HepG2 (cell line): Measurements from ENCODE around the gene PVR. TPM values are rescaled to one million over a fixed set of nuclear protein-coding genes. Genes with fewer than 3 reads are reported as not detected.

Experiments
- CREM ChIP-seq, 2 experiments: sonication (generic) in 1 of 2; formaldehyde crosslinking in 1 of 2; IDR thresholded peaks; 2 replicates each; pipeline versions ENCODE4 v1.4.0 to v1.6.1; 2016 to 2020; ENCODE audit warnings: antibody characterized with exemption in 1 of 2, mild to moderate bottlenecking in 1 of 2, missing genetic modification reagents in 1 of 2
- HOXA7 ChIP-seq: sonication (generic); formaldehyde crosslinking; IDR thresholded peaks from 2 replicates; pipeline ENCODE4 v1.8.1; 2022; ENCODE audit warnings: mild to moderate bottlenecking, missing genetic modification reagents, moderate library complexity
- IRF1 ChIP-seq: sonication (generic); formaldehyde crosslinking; IDR thresholded peaks from 2 replicates; pipeline ENCODE4 v1.4.0; 2020; ENCODE audit warnings: low read depth, mild to moderate bottlenecking, missing genetic modification reagents
- KAT7 ChIP-seq: IDR thresholded peaks from 2 replicates; pipeline ENCODE4 v1.6.1; 2018; ENCODE audit warnings: borderline replicate concordance, missing compliant biosample characterization
- KLF13 ChIP-seq: sonication (generic); formaldehyde crosslinking; IDR thresholded peaks from 2 replicates; pipeline ENCODE4 v1.4.0; 2020; ENCODE audit warnings: mild to moderate bottlenecking, missing genetic modification reagents
- KLF15 ChIP-seq: sonication (generic); formaldehyde crosslinking; IDR thresholded peaks from 2 replicates; pipeline ENCODE4 v1.8.1; 2023; ENCODE audit warnings: borderline replicate concordance, mild to moderate bottlenecking, inconsistent platforms, missing genetic modification reagents, mixed read lengths
- KMT2B ChIP-seq: IDR thresholded peaks from 2 replicates; pipeline ENCODE4 v1.6.1; 2016; ENCODE audit warnings: missing genetic modification reagents, missing compliant biosample characterization
- MATR3 ChIP-seq: sonication (generic); formaldehyde crosslinking; IDR thresholded peaks from 2 replicates; pipeline ENCODE4 v1.4.0; 2020; ENCODE audit warnings: missing genetic modification reagents
- MEF2D ChIP-seq: sonication (generic); formaldehyde crosslinking; IDR thresholded peaks from 2 replicates; pipeline ENCODE4 v1.5.1; 2020; ENCODE audit warnings: mild to moderate bottlenecking, missing genetic modification reagents
- MLX ChIP-seq: IDR thresholded peaks from 2 replicates; pipeline ENCODE4 v1.6.1; 2016
- PATZ1 ChIP-seq: sonication (generic); formaldehyde crosslinking; IDR thresholded peaks from 2 replicates; pipeline ENCODE4 v1.4.0; 2020; ENCODE audit warnings: missing genetic modification reagents
- RAD21 ChIP-seq: fragments of 450-650 bp; formaldehyde crosslinking; IDR thresholded peaks from 2 replicates; pipeline ENCODE4 v1.5.0; 2020; ENCODE audit warnings: mild to moderate bottlenecking
- RXRB ChIP-seq: IDR thresholded peaks from 2 replicates; pipeline ENCODE4 v1.6.1; 2016; ENCODE audit warnings: borderline replicate concordance, missing genetic modification reagents, missing compliant biosample characterization
- SOX13 ChIP-seq, 3 experiments: fragments of 450-650 bp in 1 of 3; sonication (generic) in 1 of 3; formaldehyde crosslinking in 1 of 3; IDR thresholded peaks in 2 of 3; conservative IDR thresholded peaks in 1 of 3; 2 replicates each; pipeline versions ENCODE4 v1.5.0 to v1.6.1; 2016 to 2020; ENCODE audit warnings: antibody characterized with exemption in 1 of 3, mild to moderate bottlenecking in 1 of 3, missing compliant biosample characterization in 1 of 3, missing genetic modification reagents in 1 of 3, moderate library complexity in 1 of 3
- SOX6 ChIP-seq, 2 experiments: fragments of 450-650 bp in 1 of 2; sonication (generic) in 1 of 2; formaldehyde crosslinking in 1 of 2; IDR thresholded peaks; 2 replicates each; pipeline versions ENCODE4 v1.4.0 to v1.6.1; 2017 to 2020; ENCODE audit warnings: antibody characterized with exemption in 1 of 2, mild to moderate bottlenecking in 1 of 2, missing genetic modification reagents in 1 of 2
- SRF ChIP-seq: IDR thresholded peaks from 2 replicates; pipeline ENCODE4 v1.6.1; 2011; ENCODE audit warnings: mild to moderate bottlenecking, low read depth, low read length, moderate library complexity
- TFDP1 ChIP-seq: IDR thresholded peaks from 2 replicates; pipeline ENCODE4 v1.6.1; 2016; ENCODE audit warnings: missing compliant biosample characterization, missing genetic modification reagents, borderline replicate concordance
- ZFP37 ChIP-seq: sonication (generic); formaldehyde crosslinking; IDR thresholded peaks from 2 replicates; pipeline ENCODE4 v1.4.0; 2020; ENCODE audit warnings: missing genetic modification reagents, borderline replicate concordance
- ZFYVE20 ChIP-seq: sonication (generic); formaldehyde crosslinking; IDR thresholded peaks from 2 replicates; pipeline ENCODE4 v1.8.0; 2023; ENCODE audit warnings: low read depth, mild to moderate bottlenecking, moderate library complexity, missing genetic modification reagents, borderline replicate concordance
- ZNF275 ChIP-seq: sonication (generic); formaldehyde crosslinking; IDR thresholded peaks from 2 replicates; pipeline ENCODE4 v1.8.0; 2022; ENCODE audit warnings: missing genetic modification reagents, mild to moderate bottlenecking, inconsistent platforms, borderline replicate concordance
- ZNF44 ChIP-seq: sonication (generic); formaldehyde crosslinking; IDR thresholded peaks from 2 replicates; pipeline ENCODE4 v1.5.1; 2020; ENCODE audit warnings: mild to moderate bottlenecking, missing genetic modification reagents
- ZUFSP ChIP-seq: sonication (generic); formaldehyde crosslinking; IDR thresholded peaks from 2 replicates; pipeline ENCODE4 v1.9.0; 2021; ENCODE audit warnings: missing genetic modification reagents, mild to moderate bottlenecking, borderline replicate concordance
- polyA plus RNA-seq, 8 experiments: library from polyadenylated mRNA; depleted of rRNA in 3 of 8; stranded (reverse) in 7 of 8; unstranded in 1 of 8; fragments of >200 nt; fragmentation: Illumina TruSeq in 4 of 8; extraction: Trizol in 4 of 8; gene quantifications; 2 replicates each; pipeline versions ENCODE4 v1.2.1 to v1.2.3, GENCODE V29; 2011 to 2016; ENCODE audit warnings: low read depth in 4 of 8, missing spikeins in 1 of 8, mixed read lengths in 1 of 8; ENCODE audit not compliant: insufficient read depth in 1 of 8
- total RNA-seq, 5 experiments: library from RNA; depleted of rRNA; stranded (reverse); fragments of >200 nt; fragmentation: Illumina TruSeq; extraction: Trizol; gene quantifications; 2 replicates each; pipeline ENCODE4 v1.2.3, GENCODE V29; 2016; ENCODE audit warnings: low read depth in 1 of 5

Gene PVR
- total and polyA plus RNA-seq, 2 of the 13 experiments (the other 11 are each of a cell fraction or from before 2014, with no cell fraction given), result 43.4 to 46.6 TPM

GRCh38 chr19:44615863-44616247 lies 27.9 kb upstream of the PVR start (continued):
- TF ChIP-seq MLX (0 out of 2 replicates have a peak, but pooled peaks have one; percentile 1), TFDP1 (CRISPR knock-in tag) (no peak), SRF (no peak), MEF2D (CRISPR knock-in tag) (no peak), KLF13 (CRISPR knock-in tag) (no peak), HOXA7 (CRISPR knock-in tag) (no peak), KMT2B (CRISPR knock-in tag) (no peak), RAD21 (CRISPR knock-in tag) (no peak), ZUFSP (CRISPR knock-in tag) (no peak), IRF1 (CRISPR knock-in tag) (no peak), KAT7 (CRISPR knock-in tag) (0 out of 2 replicates have a peak, but pooled peaks have one; percentile 34), PATZ1 (CRISPR knock-in tag) (peak; percentile 61; the same call in 1 of the 2 replicates), ZNF44 (CRISPR knock-in tag) (no peak), SOX6 (IDR thresholded peaks at IDR 0.05) (no peak), SOX6 (CRISPR knock-in tag; IDR thresholded peaks at IDR 0.05) (peak; percentile 72), MATR3 (no peak), KLF15 (CRISPR knock-in tag) (no peak), ZNF275 (CRISPR knock-in tag) (no peak), ZFYVE20 (CRISPR knock-in tag) (no peak), RXRB (CRISPR knock-in tag) (peak; percentile 53; the same call in 1 of the 2 replicates), SOX13 (IDR thresholded peaks at IDR 0.05) (no peak; the same call in 1 of the 2 replicates), SOX13 (CRISPR knock-in tag; conservative IDR thresholded peaks at IDR 0.05 in 1 of 2, IDR thresholded peaks at IDR 0.05 in 1 of 2) (peak in 1 of 2 experiments; percentile 81; a peak in 2 of 4 replicates), ZFP37 (no peak), CREM (IDR thresholded peaks at IDR 0.05) (peak; percentile 27; the same call in 1 of the 2 replicates), CREM (CRISPR knock-in tag; IDR thresholded peaks at IDR 0.05) (no peak)
